GM13976 (cell line): ENCODE results near the gene DRC7.

ENCODE experiments used
- DNase-seq: peaks from one replicate; pipeline ENCODE4 v3.0.0; 2012; ENCODE audit warnings: low spot score
- in situ Hi-C: fragments of 300-500 bp; cut with MboI; formaldehyde crosslinking; loops from one replicate; pipeline ENCODE4 v1.12.0; 2022; ENCODE audit warnings: low sequenced_read_pairs, mixed read lengths, inconsistent platforms; ENCODE audit not compliant: unreplicated experiment
- TF ChIP-seq, protein P1 (sequence below): IDR thresholded peaks from 2 replicates; pipeline ENCODE4 v1.5.1; 2012; ENCODE audit warnings: borderline replicate concordance, mild to moderate bottlenecking; ENCODE audit not compliant: insufficient read depth; ENCODE audit errors: extremely low read depth, missing control alignments, control extremely low read depth

DRC7 gene

DNA sequence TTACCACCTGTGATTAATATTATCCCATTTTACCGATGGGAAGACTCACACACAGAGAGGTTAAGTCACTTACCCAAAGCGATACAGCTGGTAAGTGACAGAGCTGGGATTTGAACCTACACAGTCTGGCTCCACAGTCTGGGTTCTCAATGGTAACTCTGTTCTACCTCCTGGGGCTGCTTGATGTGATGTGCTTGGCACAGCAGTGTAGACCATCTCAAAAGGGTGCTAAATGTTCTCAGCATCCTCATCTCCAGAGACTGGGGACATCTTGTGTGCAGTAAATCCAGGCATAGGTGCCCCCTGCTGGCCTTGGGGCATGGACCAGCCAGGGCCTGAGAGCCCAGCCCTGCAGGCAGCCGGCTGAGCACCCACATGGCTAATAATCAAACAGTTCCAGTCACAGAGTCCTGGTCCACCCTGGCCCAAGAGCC lies 25.6 kb downstream of the DRC7 start:
- in situ Hi-C loops, result no loop called here
- peak; percentile 73 for DNase-seq

DNA sequence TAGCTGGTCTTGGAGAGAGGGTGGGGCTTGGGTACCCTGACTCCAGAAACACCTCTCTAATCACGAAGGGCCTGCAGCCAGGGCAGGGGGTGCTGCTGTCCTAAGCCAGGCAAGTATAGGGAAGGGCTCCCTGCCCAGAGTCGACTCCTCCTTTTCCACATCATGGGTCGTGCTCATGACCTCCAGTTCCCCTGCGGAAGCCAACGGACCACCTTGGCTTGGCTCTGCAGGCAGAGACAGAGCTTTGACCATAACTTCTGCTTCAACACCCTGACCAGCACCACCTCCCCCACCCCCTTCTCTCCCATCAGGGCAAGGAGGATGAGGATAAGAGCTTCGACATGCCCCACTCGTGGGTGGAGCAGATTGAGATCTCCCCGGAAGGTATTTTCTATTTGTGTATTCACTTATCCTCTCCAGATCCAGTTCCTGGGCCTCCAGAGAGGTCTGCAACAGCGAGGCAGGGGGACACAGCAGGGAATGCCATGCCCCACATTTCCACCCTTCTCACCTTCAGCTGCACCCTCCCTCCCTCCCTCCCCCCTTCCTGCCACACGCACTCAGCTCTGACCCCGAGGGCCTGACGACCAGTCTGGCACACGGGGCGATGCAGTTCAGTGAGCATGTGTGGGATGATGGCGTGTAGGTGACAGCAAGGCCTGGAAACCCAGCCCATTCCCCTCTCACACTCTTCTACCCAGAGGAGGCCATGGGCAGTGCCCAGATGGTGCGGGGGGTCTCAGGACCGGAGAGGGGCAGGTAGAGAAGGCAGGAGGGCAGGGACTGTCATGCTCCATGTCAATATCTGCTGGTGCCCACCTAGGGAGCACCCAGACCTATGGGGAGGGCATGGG lies 27.0 kb downstream of the DRC7 start:
- TF ChIP-seq, protein P1, sequence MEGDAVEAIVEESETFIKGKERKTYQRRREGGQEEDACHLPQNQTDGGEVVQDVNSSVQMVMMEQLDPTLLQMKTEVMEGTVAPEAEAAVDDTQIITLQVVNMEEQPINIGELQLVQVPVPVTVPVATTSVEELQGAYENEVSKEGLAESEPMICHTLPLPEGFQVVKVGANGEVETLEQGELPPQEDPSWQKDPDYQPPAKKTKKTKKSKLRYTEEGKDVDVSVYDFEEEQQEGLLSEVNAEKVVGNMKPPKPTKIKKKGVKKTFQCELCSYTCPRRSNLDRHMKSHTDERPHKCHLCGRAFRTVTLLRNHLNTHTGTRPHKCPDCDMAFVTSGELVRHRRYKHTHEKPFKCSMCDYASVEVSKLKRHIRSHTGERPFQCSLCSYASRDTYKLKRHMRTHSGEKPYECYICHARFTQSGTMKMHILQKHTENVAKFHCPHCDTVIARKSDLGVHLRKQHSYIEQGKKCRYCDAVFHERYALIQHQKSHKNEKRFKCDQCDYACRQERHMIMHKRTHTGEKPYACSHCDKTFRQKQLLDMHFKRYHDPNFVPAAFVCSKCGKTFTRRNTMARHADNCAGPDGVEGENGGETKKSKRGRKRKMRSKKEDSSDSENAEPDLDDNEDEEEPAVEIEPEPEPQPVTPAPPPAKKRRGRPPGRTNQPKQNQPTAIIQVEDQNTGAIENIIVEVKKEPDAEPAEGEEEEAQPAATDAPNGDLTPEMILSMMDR, result no peak
- in situ Hi-C loops, result no loop called here
- DNase-seq, result peak; percentile 30

More for the DNA sequence above, 25.6 kb downstream of the DRC7 start:
- TF ChIP-seq, protein P1, result peak; percentile 51

DNA sequence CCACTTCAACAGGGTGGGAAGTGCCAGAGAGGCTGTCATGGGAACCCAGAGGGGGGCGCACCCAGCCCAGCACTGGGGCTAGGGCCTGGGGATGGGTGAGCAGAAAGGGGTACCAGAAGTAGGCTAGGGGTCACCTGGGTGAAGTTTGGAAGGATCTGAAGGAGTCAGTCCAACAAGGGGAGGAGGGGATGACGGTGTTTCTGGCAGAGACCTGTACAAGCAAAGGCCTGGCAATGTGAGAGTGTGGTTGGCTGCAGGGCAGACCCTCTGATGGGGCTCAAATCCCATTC lies 27.5 kb downstream of the DRC7 start:
- in situ Hi-C loops, result no loop called here
- DNase-seq, result no peak
- TF ChIP-seq, protein P1, result no peak

DNA sequence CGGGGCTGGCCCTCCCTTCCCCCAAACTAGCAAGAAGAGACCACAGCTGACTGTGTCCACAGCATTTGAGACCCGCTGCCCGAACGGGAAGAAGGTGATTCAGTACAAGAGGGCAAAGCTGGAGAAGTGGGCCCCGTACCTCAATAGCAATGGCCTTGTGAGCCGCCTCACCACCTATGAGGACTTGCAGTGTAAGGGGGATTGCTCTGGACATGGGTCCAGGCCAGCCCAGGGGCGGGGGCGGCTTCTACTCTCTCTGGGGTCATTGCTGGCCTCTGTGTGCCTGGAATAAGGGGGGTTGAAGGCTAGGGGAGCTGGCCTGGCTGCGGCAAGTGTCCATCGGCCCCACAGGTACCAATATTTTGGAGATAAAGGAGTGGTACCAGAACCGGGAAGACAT lies 28.0 kb downstream of the DRC7 start:
- no peak for DNase-seq
- in situ Hi-C loops, result no loop called here
- TF ChIP-seq, protein P1, result no peak

DNA sequence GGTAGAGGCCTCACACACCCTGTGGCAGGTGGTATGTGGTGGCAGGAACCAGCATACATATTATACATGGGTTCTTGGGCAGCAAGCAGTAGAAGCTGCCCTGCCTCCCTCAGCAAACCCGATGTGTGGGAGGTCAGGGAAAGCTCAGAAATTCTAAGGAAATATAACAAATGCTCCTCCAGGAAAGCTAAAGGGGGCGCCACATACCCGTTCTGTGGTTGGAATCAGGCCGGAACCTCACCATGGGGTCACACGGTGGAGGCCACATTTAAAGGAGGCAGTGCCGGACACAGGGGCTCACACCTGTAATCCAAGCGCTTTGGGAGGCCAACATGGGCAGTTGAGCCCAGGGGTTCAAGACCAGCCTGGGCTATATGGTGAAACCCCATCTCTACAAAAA lies 28.6 kb downstream of the DRC7 start:
- TF ChIP-seq, protein P1, result no peak
- DNase-seq, result no peak
- in situ Hi-C loops, result no loop called here

DNA sequence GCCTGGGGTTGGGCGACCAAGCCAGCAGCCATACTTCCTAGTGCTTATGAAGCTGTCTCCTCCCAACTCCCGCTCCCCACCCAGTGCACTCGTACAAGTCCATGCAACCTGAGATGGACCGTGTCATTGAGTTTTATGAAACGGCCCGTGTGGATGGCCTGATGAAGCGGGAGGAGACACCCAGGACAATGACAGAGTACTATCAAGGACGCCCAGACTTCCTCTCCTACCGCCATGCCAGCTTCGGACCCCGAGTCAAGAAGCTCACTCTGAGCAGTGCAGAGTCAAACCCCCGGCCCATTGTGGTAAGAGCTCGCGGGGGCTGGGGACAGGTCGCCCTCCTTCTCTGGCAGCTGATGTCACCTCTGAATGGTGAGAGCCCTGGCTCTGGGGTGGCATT lies 29.9 kb downstream of the DRC7 start:
- no peak for DNase-seq
- TF ChIP-seq, protein P1, result no peak
- in situ Hi-C loops, result no loop called here
